H1 (cell line): ENCODE results near the gene BCL2. TPM values are rescaled to one million over a fixed set of nuclear protein-coding genes. Genes with fewer than 3 reads are reported as not detected.

Experiments
- CTCF ChIA-PET: fragments of 300-600 bp; sonication (Branson Sonifier 250); formaldehyde crosslinking; loops from one replicate; lab custom pipeline; 2021; ENCODE audit not compliant: partially characterized antibody; lab: Charles Lee
- POLR2A ChIA-PET: fragments of 300-600 bp; sonication (Branson Sonifier 250); formaldehyde crosslinking; loops from one replicate; lab custom pipeline; 2021; ENCODE audit warnings: inconsistent platforms; ENCODE audit not compliant: partially characterized antibody; lab: Charles Lee
- DNase-seq, 2 experiments: peaks; one replicate each; pipeline versions ENCODE4 v3.0.0 to v3.0.0-alpha.2; 2010 to 2022; ENCODE audit warnings: low spot score in 2 of 2, low read depth in 1 of 2, mixed read lengths in 1 of 2
- FAIRE-seq: peaks from 2 replicates; lab custom pipeline; 2011; peaks lifted over from hg19 to GRCh38; lab: Jason Lieb, UNC
- H2AFZ ChIP-seq: 2 replicates; pipeline ENCODE4 v1.8.1; 2012; ENCODE audit warnings: low read length, inconsistent platforms
- H2AK5ac ChIP-seq: 2 replicates; pipeline ENCODE4 v1.6.1; 2013; ENCODE audit warnings: low read depth, low read length
- H2BK120ac ChIP-seq: replicated peaks from 2 replicates; pipeline ENCODE3; 2013; ENCODE audit warnings: low read depth, low read length, inconsistent platforms
- H2BK12ac ChIP-seq: 2 replicates; pipeline ENCODE4 v1.6.1; 2013; ENCODE audit warnings: low read depth, low read length
- H2BK15ac ChIP-seq: 2 replicates; pipeline ENCODE4 v1.6.1; 2013; ENCODE audit warnings: low read length
- H2BK20ac ChIP-seq: 2 replicates; pipeline ENCODE4 v1.6.1; 2013; ENCODE audit warnings: low read length
- H2BK5ac ChIP-seq: 2 replicates; pipeline ENCODE4 v1.6.1; 2013; ENCODE audit warnings: low read depth, low read length
- H3K14ac ChIP-seq: 2 replicates; pipeline ENCODE4 v1.6.1; 2013; ENCODE audit warnings: inconsistent platforms; ENCODE audit not compliant: insufficient read length
- H3K18ac ChIP-seq: 2 replicates; pipeline ENCODE4 v1.6.1; 2013; ENCODE audit warnings: low read length; ENCODE audit errors: extremely low read depth
- H3K23ac ChIP-seq: 2 replicates; pipeline ENCODE4 v1.6.1; 2013; ENCODE audit warnings: inconsistent platforms; ENCODE audit not compliant: insufficient read length
- H3K23me2 ChIP-seq: 2 replicates; pipeline ENCODE4 v1.6.1; 2013; ENCODE audit warnings: low read depth, low read length
- H3K27ac ChIP-seq: 2 replicates; pipeline ENCODE4 v1.6.1; 2011; ENCODE audit warnings: low read depth, low read length, inconsistent platforms
- H3K27me3 ChIP-seq, 4 experiments: replicated peaks in 1 of 4; 1 replicate in 1 of 4; 2 replicates in 3 of 4; pipeline versions ENCODE4 v1.6.1 to v1.8.1; 2011 to 2013; ENCODE audit warnings: low read length in 3 of 4, mild to moderate bottlenecking in 3 of 4, inconsistent platforms in 2 of 4, mixed read lengths in 2 of 4, moderate library complexity in 1 of 4; ENCODE audit not compliant: control insufficient read depth in 3 of 4, insufficient read depth in 3 of 4; ENCODE audit errors: extremely low read depth in 1 of 4
- H3K36me3 ChIP-seq, 4 experiments: 2 replicates each; pipeline versions ENCODE4 v1.6.1 to v1.8.1; 2011 to 2013; ENCODE audit warnings: mild to moderate bottlenecking in 4 of 4, low read length in 3 of 4, moderate library complexity in 2 of 4, control low read depth in 1 of 4, inconsistent platforms in 1 of 4; ENCODE audit not compliant: insufficient read depth in 4 of 4, control insufficient read depth in 2 of 4
- H3K4ac ChIP-seq: replicated peaks from 2 replicates; pipeline ENCODE3; 2013; ENCODE audit warnings: low read length, low read depth, mixed read lengths, inconsistent platforms; ENCODE audit not compliant: insufficient read length
- H3K4me1 ChIP-seq, 4 experiments: replicated peaks in 1 of 4; 1 replicate in 1 of 4; 2 replicates in 3 of 4; pipeline versions ENCODE4 v1.6.1 to v1.8.1; 2011 to 2013; ENCODE audit warnings: low read length in 3 of 4, inconsistent platforms in 2 of 4, mixed read lengths in 1 of 4; ENCODE audit not compliant: insufficient read depth in 4 of 4, control insufficient read depth in 3 of 4
- H3K4me2 ChIP-seq, 2 experiments: 2 replicates each; pipeline versions ENCODE4 v1.6.1 to v1.8.1; 2011 to 2013; ENCODE audit warnings: low read depth in 2 of 2, low read length in 2 of 2, control low read depth in 1 of 2, inconsistent platforms in 1 of 2, mild to moderate bottlenecking in 1 of 2; ENCODE audit not compliant: insufficient read depth in 1 of 2
- H3K4me3 ChIP-seq, 4 experiments: fragments of 200-600, 300-600 bp in 1 of 4; sonication (generic), shearing (Covaris generic), sonication (Bioruptor Twin) in 1 of 4; 2 replicates each; pipeline versions ENCODE4 v1.5.1 to v1.8.1; 2011 to 2016; ENCODE audit warnings: low read length in 4 of 4, low read depth in 3 of 4, control low read depth in 2 of 4, inconsistent platforms in 2 of 4, mild to moderate bottlenecking in 2 of 4, mixed read lengths in 1 of 4, moderate library complexity in 1 of 4; ENCODE audit not compliant: insufficient read depth in 2 of 4; ENCODE audit errors: extremely low read depth in 1 of 4
- H3K56ac ChIP-seq: replicated peaks from 2 replicates; pipeline ENCODE3; 2013; ENCODE audit warnings: low read depth, mild to moderate bottlenecking, mixed read lengths, low read length, inconsistent platforms; ENCODE audit not compliant: insufficient read length
- H3K79me1 ChIP-seq: 2 replicates; pipeline ENCODE4 v1.6.1; 2013; ENCODE audit warnings: low read depth, low read length, control low read depth
- H3K79me2 ChIP-seq, 2 experiments: 2 replicates each; pipeline versions ENCODE4 v1.6.1 to v1.8.1; 2012 to 2013; ENCODE audit warnings: low read length in 2 of 2, mild to moderate bottlenecking in 2 of 2, inconsistent platforms in 1 of 2; ENCODE audit not compliant: insufficient read depth in 2 of 2, control insufficient read depth in 1 of 2
- H3K9ac ChIP-seq, 4 experiments: replicated peaks in 1 of 4; 1 replicate in 1 of 4; 2 replicates in 3 of 4; pipeline versions ENCODE4 v1.6.1 to v1.8.1; 2011 to 2013; ENCODE audit warnings: low read depth in 3 of 4, low read length in 3 of 4, control low read depth in 2 of 4, mild to moderate bottlenecking in 2 of 4, moderate library complexity in 2 of 4, inconsistent platforms in 1 of 4; ENCODE audit errors: extremely low read depth in 1 of 4
- H3K9me3 ChIP-seq, 2 experiments: 2 replicates each; pipeline versions ENCODE4 v1.6.1 to v1.8.1; 2012 to 2013; ENCODE audit warnings: mild to moderate bottlenecking in 2 of 2, moderate library complexity in 2 of 2, control low read depth in 1 of 2, inconsistent platforms in 1 of 2, low read depth in 1 of 2, low read length in 1 of 2, mixed read lengths in 1 of 2; ENCODE audit not compliant: insufficient read depth in 2 of 2
- H4K20me1 ChIP-seq, 2 experiments: replicated peaks in 1 of 2; 2 replicates each; pipeline versions ENCODE3 to v1.8.1; 2011 to 2013; ENCODE audit warnings: inconsistent platforms in 2 of 2, low read length in 2 of 2, mild to moderate bottlenecking in 1 of 2; ENCODE audit not compliant: insufficient read depth in 2 of 2, control insufficient read depth in 1 of 2
- H4K5ac ChIP-seq: 2 replicates; pipeline ENCODE4 v1.6.1; 2013; ENCODE audit warnings: low read length, low read depth, mixed read lengths, inconsistent platforms; ENCODE audit not compliant: insufficient read length
- H4K8ac ChIP-seq: 2 replicates; pipeline ENCODE4 v1.8.0; 2013; ENCODE audit warnings: mild to moderate bottlenecking, moderate library complexity, low read length, inconsistent platforms; ENCODE audit not compliant: insufficient read depth; ENCODE audit errors: extremely low read depth
- H4K91ac ChIP-seq: replicated peaks from 2 replicates; pipeline ENCODE3; 2013; ENCODE audit warnings: low read length, mixed read lengths, inconsistent platforms; ENCODE audit not compliant: insufficient read length
- KDM4A ChIP-seq: IDR thresholded peaks from one replicate; pipeline ENCODE4 v1.7.1; 2012; ENCODE audit warnings: low read depth, mild to moderate bottlenecking, moderate library complexity, low read length, inconsistent platforms; ENCODE audit not compliant: severe bottlenecking
- WGBS, 2 experiments: shearing (Covaris generic) in 1 of 2; methylation state at CpG; one replicate each; pipeline versions ENCODE4 v1.1.6 to v1.1.7; 2013 to 2015; ENCODE audit warnings: low lambda C conversion rate in 2 of 2, mixed read lengths in 2 of 2, inconsistent platforms in 1 of 2, low coverage in 1 of 2, missing lambda C conversion rate in 1 of 2; ENCODE audit not compliant: insufficient replicate concordance in 2 of 2, insufficient coverage in 1 of 2, insufficient read length in 1 of 2; ENCODE audit errors: extremely low coverage in 1 of 2, missing lambda C conversion rate in 1 of 2; 5-methylcytosine and 5-hydroxymethylcytosine counted together
- polyA plus RNA-seq, 7 experiments: library from polyadenylated mRNA; depleted of rRNA in 3 of 7; stranded (reverse) in 5 of 7; unstranded in 2 of 7; fragments of >200 nt in 5 of 7; fragments of 200-250 nt in 2 of 7; gene quantifications; 1 replicate in 5 of 7; 2 replicates in 1 of 7; 4 replicates in 1 of 7; pipeline versions ENCODE4 v1.2.1 to v1.2.3, GENCODE V29; 2011 to 2013; ENCODE audit warnings: missing spikeins in 2 of 7, mixed read lengths in 2 of 7
- total RNA-seq: library from RNA; stranded (reverse); fragmentation: NEBNext Ultra II Directional; extraction: Animal tissue kit (Norgen Biotek cat#: 25700); gene quantifications from 2 replicates; pipeline ENCODE4 v1.2.1, GENCODE V29; 2021

BCL2 gene
- total and polyA plus RNA-seq, 2 of the 8 experiments (the other 6 are each of a cell fraction or from before 2014, with no cell fraction given): 0.59 to 4.5 TPM

DNA sequence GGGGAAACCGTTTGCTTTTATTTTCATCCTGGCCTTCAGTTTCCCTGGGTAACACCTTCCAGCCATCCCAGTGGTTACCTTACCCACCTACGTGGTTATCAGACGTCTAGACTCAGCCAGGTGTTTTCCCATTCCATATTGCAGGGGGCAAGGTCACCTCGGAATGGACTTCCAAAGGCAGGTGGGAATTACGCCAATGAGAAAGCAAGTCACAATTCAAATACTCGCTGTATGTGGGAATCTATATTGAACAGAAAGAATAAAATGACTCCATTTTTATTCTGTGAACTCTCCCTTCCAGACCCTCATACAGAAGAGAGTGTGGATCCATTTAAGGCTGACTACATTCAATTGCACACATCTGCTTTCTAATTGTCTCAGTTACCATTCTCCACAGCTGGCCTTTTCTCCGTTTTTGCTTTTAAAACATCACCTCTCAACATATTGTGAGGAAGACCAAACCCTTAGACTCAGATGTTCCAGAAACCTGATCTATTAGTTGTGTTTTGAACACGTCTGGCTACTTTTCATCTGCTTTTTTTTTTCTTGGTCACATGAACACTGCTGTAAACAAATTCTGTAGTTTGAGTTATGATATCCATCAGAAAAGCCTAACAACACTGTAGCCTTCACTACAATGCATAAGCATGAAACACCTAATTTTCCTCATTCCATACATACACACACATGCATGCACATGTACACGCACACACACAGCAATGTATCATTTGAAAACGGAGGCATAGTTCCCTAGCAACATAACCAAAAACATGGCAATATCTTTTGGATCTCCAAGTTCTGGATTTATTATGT, 59.8 kb downstream of the BCL2 start:
- Histone ChIP-seq H3K27me3 (no peaks in the 10 kb centered on the region; a peak in 1 of 7 replicates), H2BK120ac (no peak overlapping the region), H4K20me1 (no peaks in the 10 kb centered on the region), H3K79me1 (no peaks in the 10 kb centered on the region), H3K9me3 (no peaks in the 10 kb centered on the region), H3K4me3 (no peak overlapping the region), H3K27ac (no peak overlapping the region), H3K23ac (no peak overlapping the region), H2BK15ac (no peak overlapping the region), H3K56ac (no peak overlapping the region), H4K91ac (no peak overlapping the region), H2AK5ac (no peak overlapping the region), H2BK12ac (no peak overlapping the region), H2BK5ac (no peak overlapping the region), H4K8ac (no peak overlapping the region), H4K5ac (no peak overlapping the region), H3K18ac (no peak overlapping the region), H2BK20ac (no peak overlapping the region), H3K23me2 (no peaks in the 10 kb centered on the region), H3K4me2 (no peak overlapping the region), H3K36me3 (no peaks in the 10 kb centered on the region), H3K14ac (no peak overlapping the region), H2AFZ (no peak overlapping the region), H3K79me2 (no peaks in the 10 kb centered on the region), H3K4me1 (no peaks in the 10 kb centered on the region), H3K4ac (no peak overlapping the region), H3K9ac (no peak overlapping the region)
- FAIRE-seq (no peak), DNase-seq (no peak)
- CTCF ChIA-PET: no interaction called here
- 85% methylated on average over 10 of the region's 10 CpGs; no CpG with 5 or more reads in 1 of the 2 experiments for WGBS, 2 experiments
- POLR2A ChIA-PET: no interaction called here
- no peak for TF ChIP-seq KDM4A
